IPS-18c (cell line): ENCODE measurements around the gene SPCS2.
"Not testable (repeated sequence)": the region's sequence is repeated elsewhere in the genome, so short reads cannot be mapped to it uniquely, and the experiment has no call there.

Source experiments
- H3K4me3 ChIP-seq: 2 replicates; pipeline ENCODE4 v1.7.0; 2013; ENCODE audit warnings: low read depth, mild to moderate bottlenecking, low read length, moderate library complexity; ENCODE audit not compliant: insufficient read depth
- H3K9me3 ChIP-seq: one replicate; pipeline ENCODE4 v1.6.1; 2013; ENCODE audit warnings: mild to moderate bottlenecking, low read length, moderate library complexity; ENCODE audit not compliant: control insufficient read depth, insufficient read depth

The SPCS2 gene

GRCh38 chr11:74941492-74941891 lies 7.6 kb upstream of the SPCS2 start:
- no peak overlapping the region for H3K4me3 ChIP-seq
- H3K9me3 ChIP-seq: no peaks in the 10 kb centered on the region

GRCh38 chr11:74942073-74942759 lies 6.8 kb upstream of the SPCS2 start:
- Histone ChIP-seq H3K9me3 (no peaks in the 10 kb centered on the region), H3K4me3 (no peak overlapping the region)

DNA sequence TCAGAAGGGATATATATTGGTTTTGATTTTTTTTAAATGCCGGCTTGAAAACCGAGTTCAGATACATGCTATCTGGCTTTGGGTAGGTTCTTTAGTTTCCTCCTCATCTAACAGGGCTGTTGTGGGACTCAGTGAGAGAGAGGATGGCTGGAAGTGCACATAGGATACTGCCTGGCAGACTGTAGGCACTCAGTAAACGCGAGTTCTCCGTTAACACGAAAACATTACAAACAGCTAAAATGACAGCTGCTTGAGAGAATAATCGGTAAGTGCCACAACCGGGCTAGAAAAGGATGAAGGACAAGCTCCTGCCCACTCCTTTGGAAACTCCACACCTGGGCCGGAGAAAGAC lies 544 bp upstream of the SPCS2 start:
- Histone ChIP-seq H3K4me3 (peak overlapping the region; percentile 72), H3K9me3 (no peaks in the 10 kb centered on the region)

DNA sequence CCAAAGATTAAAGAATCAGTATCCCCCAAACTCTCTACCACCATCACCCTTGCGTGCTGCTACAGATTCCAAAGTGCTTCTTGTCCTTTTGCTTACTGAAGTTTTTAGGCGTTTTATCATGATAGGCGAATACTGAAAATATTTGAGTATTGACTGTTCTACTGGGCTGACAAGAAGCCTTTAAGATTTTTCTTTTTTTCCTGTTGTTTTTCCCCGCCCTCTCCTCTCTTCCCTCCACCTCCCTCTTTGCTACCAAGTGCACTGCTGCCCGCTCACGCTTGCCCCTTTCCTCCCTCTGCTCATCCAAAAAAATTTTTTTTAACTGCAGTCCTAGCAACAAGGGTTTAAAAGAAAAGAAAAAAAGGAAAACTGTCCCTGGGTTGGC lies 679 bp downstream of the SPCS2 start:
- H3K4me3 ChIP-seq: peak overlapping the region; percentile 72
- H3K9me3 ChIP-seq: no peaks in the 10 kb centered on the region

DNA sequence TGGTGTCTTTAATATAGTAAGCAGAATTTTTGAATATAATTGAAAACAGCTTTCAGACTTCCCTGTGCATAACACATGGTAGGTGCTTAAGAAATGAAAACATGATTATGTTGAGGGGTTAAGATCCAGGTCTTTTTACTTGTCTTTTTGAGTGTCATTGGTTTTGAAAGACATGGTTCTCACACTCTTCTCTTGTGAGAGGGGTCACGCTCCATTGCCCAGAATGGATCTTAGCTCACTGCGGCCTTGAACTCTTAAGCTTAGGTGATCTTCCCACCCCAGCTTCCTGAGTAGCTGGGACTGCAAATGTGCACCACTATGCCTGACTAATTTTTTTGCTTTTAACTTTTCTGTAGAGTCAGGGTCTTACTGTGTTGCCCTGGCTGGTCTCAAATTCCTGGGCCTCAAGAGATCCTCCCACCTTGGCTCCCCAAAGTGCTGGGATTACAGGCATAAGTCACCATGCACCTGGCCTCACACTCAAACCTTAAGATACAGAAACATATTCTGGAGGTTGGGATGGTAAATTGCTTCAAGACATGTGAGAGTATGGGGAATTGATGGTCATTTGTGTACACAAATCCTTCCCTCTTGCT lies 1.4 kb downstream of the SPCS2 start:
- H3K9me3 ChIP-seq: no peaks in the 10 kb centered on the region
- peak overlapping the region; percentile 72; the same call in 1 of the 2 replicates for H3K4me3 ChIP-seq

GRCh38 chr11:74951226-74951625 lies 2.2 kb downstream of the SPCS2 start:
- Histone ChIP-seq H3K4me3 (no peak overlapping the region), H3K9me3 (no peaks in the 10 kb centered on the region)

- no peak overlapping the region for H3K4me3 ChIP-seq
- no peaks in the 10 kb centered on the region for H3K9me3 ChIP-seq
Observed at GRCh38 chr11:74952752-74953151, 3.7 kb downstream of the SPCS2 start.

DNA sequence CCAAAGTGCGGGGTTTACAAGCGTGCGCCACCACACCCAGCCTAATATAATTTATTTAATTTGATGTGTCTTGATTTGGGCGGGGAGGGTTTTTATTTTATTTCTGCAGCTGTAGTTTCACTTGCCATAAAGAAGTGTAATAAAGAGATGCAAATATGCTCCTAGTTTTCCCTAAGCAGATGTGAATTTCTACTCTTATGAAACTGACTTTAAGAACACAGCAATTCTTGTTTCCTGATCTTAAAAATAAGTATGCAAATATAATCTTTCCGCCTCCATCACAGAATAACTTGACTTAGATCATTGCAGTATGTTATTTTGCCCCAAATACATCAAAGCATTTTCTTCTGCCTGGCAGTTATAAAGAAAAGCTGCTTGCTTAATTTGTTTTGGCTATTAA lies 4.4 kb downstream of the SPCS2 start:
- H3K9me3 ChIP-seq: no peaks in the 10 kb centered on the region
- H3K4me3 ChIP-seq: no peak overlapping the region

DNA sequence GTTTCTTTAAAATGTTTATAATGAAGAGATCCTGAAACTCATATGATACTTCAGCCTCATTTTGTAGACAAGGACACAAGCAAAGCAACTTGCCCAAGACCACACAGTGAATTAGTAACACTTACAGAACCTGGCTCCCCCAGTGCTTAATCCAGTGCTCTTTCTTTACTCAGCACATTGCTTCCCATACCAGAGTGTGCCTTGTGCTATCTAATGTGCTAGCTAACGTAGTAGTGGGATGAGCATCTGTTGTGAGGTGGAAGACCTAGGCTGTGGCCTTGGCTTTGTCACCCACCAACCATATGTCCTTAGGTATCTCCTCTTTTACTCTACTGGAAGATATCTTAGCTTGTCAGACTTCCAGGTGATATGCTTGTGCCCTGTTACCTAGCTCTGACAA lies 5.1 kb downstream of the SPCS2 start:
- H3K4me3 ChIP-seq: no peak overlapping the region

DNA sequence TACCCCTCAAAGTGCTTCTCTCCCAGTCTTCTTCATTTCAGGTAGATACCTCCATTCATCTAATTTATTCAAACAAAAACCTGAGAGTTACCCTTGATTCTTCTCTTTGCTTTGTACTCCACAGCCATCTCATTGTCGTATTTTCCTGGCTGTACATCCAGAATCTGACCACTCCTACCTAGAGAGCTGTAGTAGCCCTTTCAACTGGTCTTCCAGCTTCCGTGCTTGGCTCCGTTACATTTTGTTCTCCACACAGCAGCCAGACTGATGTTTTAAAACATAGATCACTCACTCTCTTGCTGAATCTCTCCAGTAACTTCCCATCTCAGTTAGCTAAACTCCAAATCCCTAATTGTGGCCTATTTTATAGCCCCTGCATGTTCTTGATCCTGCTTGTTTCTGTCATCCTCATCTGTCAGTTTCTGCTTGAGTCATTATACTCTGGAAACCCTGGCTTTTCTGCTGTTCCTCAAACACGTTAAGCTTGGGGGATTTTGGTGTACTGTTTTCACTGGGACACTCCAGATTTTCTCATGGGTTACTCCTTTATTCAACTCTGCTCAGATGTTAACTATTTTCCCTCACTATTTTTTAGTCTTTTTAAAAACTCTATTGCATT lies 7.4 kb downstream of the SPCS2 start:
- H3K4me3 ChIP-seq: no peak overlapping the region
- H3K9me3 ChIP-seq: no peaks in the 10 kb centered on the region

More for the DNA sequence above, 5.1 kb downstream of the SPCS2 start:
- no peaks in the 10 kb centered on the region for H3K9me3 ChIP-seq

GRCh38 chr11:74957937-74958629 lies 9.0 kb downstream of the SPCS2 start:
- Histone ChIP-seq H3K4me3 (no peak overlapping the region), H3K9me3 (no peaks in the 10 kb centered on the region)

DNA sequence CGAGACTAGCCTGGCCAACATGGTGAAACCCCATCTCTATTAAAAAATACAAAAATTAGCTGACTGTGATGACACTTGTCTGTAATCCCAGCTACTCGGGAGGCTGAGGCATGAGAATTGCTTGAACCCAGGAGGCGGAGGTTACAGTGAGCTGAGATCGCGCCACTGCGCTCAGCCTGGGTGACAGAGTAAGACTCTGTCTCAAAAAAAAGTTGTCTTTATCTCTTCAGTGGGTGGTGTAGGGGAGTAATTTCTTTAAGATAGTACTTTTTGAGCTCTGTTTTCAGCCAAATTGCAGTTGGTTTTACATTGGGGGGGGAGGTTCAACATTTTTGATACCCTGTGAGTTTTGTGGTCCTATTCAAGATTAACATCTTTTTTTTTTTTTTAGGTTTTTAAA lies 11.1 kb downstream of the SPCS2 start:
- not testable (repeated sequence) for H3K4me3 ChIP-seq, H3K9me3 ChIP-seq

- H3K9me3 ChIP-seq: no peaks in the 10 kb centered on the region
- no peak overlapping the region for H3K4me3 ChIP-seq
Observed at GRCh38 chr11:74966651-74967050, 17.6 kb downstream of the SPCS2 start.

- Histone ChIP-seq H3K4me3 (no peak overlapping the region), H3K9me3 (peaks cover 2% of the 10 kb centered on the region)
Observed at GRCh38 chr11:74970852-74971395, 21.9 kb downstream of the SPCS2 start.

DNA sequence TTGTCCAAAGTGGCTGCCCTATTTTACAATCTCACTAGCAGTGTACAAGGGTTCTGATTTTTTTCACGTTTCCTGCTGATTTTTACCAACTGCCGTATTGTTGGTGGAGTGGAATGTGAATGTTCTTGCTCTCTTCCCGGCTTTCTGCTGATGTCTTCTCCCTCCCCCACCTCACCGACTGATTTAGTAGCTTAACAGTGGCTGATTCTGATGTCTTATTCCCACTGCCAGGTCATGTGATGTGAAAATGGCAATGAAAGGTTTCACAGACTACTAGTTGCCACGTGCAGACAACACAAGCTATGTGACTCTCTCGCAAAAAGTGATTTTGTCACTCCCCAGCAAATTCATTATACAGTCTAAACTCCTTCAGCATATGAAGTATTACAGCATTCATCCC lies 22.4 kb downstream of the SPCS2 start:
- Histone ChIP-seq H3K4me3 (no peak overlapping the region), H3K9me3 (peaks cover 2% of the 10 kb centered on the region)

DNA sequence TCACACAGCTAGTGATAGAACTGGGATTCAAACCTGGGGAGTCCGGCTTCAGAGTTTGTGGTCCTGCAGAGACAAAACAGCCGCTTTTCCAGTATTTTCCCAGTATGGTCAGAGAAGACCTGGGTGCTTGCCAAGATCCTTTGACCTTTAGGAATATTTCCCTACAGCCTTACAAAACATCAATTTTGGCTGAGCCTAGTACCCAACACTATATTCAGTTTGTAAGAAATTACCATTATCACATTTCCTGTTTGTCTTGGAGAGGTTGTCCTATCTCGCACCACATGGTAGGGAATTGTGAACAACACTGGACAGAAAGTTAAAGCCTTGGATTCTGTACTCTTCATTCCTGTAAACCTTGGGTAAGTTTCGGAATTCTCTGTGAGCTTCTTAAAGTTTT lies 29.0 kb downstream of the SPCS2 start:
- H3K4me3 ChIP-seq: no peak overlapping the region
- H3K9me3 ChIP-seq: no peaks in the 10 kb centered on the region

DNA sequence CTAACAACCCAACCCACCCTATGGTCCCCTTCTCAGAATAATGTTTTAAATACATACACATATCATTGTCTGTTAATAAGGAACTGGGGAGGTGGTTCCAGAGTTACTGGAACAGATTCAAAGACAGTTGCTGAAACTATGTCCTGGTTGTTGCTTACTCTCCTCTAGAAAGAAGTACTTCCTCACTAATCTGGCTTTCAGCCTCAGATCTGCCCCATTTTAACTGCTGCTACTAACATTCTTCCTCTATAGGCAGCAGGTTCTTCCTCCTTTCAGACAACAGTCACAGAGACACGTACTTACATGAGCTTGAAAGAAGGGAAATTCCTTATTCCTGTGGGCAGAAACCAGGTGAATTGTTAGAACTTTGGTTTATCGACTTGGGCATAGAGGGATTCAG lies 31.6 kb downstream of the SPCS2 start:
- H3K9me3 ChIP-seq: no peaks in the 10 kb centered on the region
- H3K4me3 ChIP-seq: no peak overlapping the region

GRCh38 chr11:74981888-74982287 lies 32.8 kb downstream of the SPCS2 start:
- H3K9me3 ChIP-seq: no peaks in the 10 kb centered on the region

More at GRCh38 chr11:74981888-74982287, 32.8 kb downstream of the SPCS2 start:
- H3K4me3 ChIP-seq: no peak overlapping the region
